Measurements from ENCODE around the gene ZCCHC24.

- TF ChIP-seq CTCF (conservative IDR thresholded peaks at IDR 0.05 in 1 of 2, IDR thresholded peaks at IDR 0.05 in 1 of 2; ENCODE audit: low read depth in 1 of 2, low read length in 2 of 2): no peak
- no peak for TF ChIP-seq EZH2 (IDR thresholded peaks at IDR 0.05; ENCODE audit: low read length, missing control alignments)
These were observed 11.9 kb downstream of the ZCCHC24 start for GRCh38 chr10:79433324-79434222.

Measured in fibroblast of lung (primary cell).